GM12875 (cell line): Measurements from ENCODE around the gene PLA2G4D.
"Not testable (repeated sequence)": the region's sequence is repeated elsewhere in the genome, so short reads cannot be mapped to it uniquely, and the experiment has no call there.

Source experiments
- H3K4me3 ChIP-seq: one replicate; pipeline ENCODE4 v1.5.1; 2011; ENCODE audit warnings: low read depth, low read length, control low read depth
- TF ChIP-seq, protein P1 (sequence below): IDR thresholded peaks from 2 replicates; pipeline ENCODE4 v1.5.1; 2011; ENCODE audit warnings: low read depth, mild to moderate bottlenecking, control low read depth, inconsistent platforms, low read length, moderate library complexity, borderline replicate concordance; ENCODE audit not compliant: insufficient read depth

The PLA2G4D gene

DNA sequence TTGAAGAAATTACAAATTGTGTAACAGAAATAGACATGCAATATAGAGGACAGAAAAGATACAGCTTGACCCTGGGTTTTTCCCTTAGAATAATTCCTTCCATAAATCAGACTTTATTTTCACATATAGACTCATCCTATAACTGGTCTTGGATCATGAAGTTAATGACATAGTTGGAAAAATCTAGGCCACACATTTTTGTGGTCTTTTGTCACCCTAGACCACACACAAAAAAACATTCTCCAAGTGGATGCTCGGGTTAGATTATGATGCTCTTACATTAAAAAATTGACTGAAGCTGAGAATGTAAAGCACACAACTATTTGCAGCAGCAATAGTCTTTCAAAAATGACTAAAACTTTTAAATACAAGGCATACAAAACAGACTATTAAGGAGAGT is 7.5 kb upstream of the PLA2G4D start:
- TF ChIP-seq, protein P1, sequence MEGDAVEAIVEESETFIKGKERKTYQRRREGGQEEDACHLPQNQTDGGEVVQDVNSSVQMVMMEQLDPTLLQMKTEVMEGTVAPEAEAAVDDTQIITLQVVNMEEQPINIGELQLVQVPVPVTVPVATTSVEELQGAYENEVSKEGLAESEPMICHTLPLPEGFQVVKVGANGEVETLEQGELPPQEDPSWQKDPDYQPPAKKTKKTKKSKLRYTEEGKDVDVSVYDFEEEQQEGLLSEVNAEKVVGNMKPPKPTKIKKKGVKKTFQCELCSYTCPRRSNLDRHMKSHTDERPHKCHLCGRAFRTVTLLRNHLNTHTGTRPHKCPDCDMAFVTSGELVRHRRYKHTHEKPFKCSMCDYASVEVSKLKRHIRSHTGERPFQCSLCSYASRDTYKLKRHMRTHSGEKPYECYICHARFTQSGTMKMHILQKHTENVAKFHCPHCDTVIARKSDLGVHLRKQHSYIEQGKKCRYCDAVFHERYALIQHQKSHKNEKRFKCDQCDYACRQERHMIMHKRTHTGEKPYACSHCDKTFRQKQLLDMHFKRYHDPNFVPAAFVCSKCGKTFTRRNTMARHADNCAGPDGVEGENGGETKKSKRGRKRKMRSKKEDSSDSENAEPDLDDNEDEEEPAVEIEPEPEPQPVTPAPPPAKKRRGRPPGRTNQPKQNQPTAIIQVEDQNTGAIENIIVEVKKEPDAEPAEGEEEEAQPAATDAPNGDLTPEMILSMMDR = no peak

DNA sequence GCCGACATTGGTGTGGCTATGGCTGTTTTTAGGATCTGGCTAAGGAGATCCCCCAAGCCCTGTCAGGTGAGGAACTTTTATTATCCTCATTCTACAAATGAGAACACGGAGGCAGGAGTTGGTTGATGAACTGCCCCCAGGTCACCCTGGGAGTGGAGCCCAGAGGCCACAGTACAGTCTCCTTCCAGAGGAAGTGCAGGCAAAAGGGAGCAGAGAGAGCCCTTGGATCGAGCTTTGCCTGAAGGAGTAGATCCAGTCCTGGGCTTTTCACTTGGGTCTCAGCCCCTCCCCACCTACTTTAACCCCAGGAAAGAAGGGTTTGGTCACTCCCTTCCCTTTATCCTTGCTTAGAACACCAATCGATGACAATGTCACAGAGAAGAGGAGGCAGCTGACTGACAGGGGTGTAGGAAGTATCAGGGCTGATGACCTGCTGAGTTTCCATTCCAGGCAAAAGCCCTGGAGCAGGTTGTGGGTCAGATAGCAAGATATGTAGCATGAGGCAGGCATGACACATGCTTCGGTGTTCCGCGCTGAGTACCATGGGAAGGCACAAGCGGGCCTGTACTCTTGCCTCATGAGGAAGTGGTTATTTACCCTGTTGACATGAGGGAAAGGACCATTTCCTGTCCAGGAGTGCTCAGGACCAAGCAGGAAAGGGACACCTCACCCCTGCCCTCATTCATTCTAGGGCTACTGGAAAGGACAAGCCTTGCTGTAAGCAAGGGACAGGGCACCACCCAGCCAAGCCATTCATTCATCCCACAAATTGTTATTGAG is 5.8 kb upstream of the PLA2G4D start:
- no peak overlapping the region for H3K4me3 ChIP-seq
- TF ChIP-seq, protein P1 = no peak

More for the DNA sequence above, 7.5 kb upstream of the PLA2G4D start:
- H3K4me3 ChIP-seq = no peak overlapping the region

DNA sequence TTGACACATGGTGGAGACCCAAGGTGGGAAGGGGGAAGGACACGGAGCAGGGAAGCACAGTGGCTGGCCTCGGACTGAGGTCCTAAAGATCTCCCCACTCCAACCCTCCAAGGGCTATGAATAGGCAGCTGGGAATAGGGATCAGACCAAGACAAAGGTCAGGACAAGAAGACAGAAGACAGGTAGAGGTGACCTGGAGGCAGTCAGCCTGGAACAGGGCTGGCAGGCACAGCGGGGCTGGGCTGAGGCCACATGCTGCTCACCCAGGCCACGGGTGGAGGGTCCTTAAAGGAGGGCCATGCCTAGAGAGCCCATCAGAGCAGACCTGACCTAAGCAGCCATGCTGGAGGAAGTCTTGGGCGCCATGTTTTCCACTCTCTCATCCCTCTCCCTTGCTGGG is 2.7 kb upstream of the PLA2G4D start:
- TF ChIP-seq, protein P1 = no peak
- no peak overlapping the region for H3K4me3 ChIP-seq

DNA sequence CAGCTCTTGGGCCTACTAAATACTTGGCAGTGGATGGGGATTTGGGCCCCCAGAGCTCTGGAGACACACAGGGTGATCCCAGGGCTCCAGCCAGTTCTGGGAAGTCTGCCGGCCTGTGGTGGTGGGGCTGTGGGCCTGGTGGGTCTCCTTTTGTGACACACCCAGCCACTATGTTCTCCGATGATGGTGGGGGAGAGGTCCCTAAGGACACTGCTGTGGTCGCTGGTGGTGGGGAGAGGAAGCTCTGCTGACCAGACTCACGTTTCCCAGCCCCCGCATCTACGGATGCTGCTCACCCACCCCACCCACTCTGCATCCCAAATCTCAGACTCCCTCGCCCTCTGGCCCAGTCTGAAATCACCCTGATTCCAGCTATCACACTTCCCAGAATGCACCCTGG is 396 bp downstream of the PLA2G4D start:
- H3K4me3 ChIP-seq = no peak overlapping the region
- TF ChIP-seq, protein P1 = no peak

DNA sequence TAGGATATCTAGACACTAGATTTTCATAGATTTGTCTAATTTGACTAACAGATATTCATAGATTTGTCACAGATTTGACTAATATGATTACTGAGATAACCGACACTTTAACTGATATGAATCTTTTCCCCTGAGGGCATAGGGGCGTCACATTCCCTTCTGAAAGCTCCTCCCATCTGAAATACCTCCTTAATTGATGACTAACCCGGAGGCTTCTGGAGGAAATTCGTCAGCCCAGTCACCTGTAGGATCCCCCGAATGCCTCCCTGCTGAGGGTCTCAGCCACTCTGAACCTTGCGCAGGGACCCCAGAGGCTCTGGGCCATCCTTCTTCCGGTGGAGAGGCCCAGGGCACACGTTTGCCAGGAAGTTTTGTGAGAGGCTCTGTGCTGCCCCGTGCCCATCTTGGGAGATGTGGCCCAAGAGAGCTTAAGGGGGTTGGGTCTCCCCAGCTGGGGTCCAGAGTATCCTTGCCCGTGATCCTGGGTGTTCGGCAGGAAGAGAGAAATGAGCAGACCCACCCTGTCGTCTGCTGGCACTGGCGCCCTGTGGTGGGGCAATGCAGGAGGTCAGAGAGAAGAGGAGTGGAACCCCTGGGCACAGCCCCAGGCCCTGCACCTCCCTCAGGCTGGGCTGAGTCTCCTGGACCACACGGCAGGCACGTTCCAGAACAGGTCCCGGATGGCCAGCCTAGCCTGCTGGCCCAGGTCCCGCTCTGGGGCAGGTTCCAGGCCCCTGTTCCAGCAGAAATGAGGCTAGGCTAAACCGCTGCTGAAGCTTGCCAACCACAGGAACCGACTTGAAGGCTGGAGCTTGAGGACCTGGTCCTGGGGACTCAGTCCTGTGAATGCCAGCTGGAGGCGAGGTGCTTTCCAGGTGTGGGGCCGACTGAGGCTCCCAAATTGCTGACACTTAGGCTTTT is 1.7 kb downstream of the PLA2G4D start:
- no peak overlapping the region for H3K4me3 ChIP-seq
- TF ChIP-seq, protein P1 = no peak

DNA sequence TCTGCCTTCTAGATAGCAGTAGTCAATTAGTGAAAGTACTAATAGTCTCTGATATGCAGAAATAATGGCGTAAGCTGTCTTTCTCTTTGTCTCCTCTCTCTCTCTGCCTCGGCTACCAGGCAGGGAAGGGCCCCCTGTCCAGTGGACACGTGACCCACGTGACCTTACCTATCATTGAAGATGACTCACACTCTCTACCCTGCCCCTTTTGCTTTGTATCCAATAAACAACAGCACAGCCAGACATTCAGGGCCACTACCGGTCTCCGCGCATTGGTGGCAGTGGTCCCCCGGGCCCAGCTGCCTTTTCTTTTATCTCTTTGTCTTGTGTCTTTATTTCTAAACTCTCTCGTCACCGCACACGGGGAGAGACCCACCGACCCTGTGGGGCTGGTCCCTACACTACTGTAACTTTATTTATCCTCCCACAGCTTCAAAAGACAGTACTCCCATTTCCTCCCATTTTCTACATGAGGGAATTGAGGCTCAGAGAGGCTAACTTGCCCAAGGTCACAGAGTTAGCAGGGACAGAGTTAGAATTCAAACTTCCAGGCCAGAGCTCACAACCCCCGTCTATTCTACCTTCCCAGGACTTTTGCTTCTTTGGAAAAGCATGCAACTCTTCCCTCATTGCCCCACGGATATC is 2.5 kb downstream of the PLA2G4D start:
- H3K4me3 ChIP-seq = not testable (repeated sequence)

DNA sequence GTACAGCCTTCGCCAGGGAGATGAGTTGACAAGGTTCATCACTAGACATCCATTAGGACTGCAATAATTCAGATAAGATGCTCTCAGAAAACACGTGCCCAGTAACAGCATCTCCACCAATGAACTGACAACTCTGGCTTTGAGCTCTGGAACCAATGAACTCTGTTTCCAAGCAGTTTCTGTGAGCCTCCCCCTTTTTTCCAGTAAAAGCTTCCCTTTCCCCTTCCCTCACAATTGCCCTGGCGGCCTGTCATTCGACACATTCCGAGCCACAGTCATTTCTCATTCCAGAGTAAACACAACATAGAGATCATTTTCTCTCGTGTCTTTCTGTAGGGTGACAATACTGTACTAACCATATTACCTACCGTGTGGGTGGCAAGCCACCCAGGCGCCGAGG is 3.6 kb downstream of the PLA2G4D start:
- TF ChIP-seq, protein P1 = no peak
- no peak overlapping the region for H3K4me3 ChIP-seq
